ENCODE measurements around the gene RNF113B. TPM values are rescaled to one million over a fixed set of nuclear protein-coding genes. Genes with fewer than 3 reads are reported as not detected.
A peak's percentile ranks its signal among the peaks of the same experiment; 100 is the strongest.

RNF113B gene
- total RNA-seq, 2 experiments from 2014 or later = not detected

DNA sequence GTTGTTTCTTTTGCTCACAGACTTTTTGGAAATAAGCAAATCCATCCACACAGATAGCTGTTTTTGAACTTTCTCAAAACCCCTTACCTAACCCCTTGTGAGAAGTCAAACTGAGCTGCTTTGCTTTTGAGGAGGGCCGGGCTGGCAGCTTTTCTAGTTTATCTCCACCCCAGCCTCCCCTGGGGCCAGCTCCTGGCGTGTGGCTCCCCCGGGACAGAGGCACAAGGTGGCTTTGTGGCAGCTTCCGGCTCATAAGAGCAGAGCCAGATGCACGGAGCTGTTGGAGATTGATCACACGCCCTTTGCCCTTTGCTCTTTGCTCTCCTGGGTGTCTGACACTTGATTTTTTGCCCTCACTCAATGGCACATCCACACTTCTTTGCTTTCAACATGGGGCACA lies 24.9 kb upstream of the RNF113B start:
- H3K79me2 ChIP-seq (ENCODE audit: insufficient read depth, low read depth, low read length) = no peaks in the 10 kb centered on the region
- H3K4me3 ChIP-seq (ENCODE audit: low read depth, low read length, poor library complexity, severe bottlenecking) = no peak overlapping the region
- POLR2A ChIA-PET = no interaction called here
- no peaks in the 10 kb centered on the region for H3K36me3 ChIP-seq (ENCODE audit: insufficient read depth, low read length)
- H3K9me2 ChIP-seq (ENCODE audit: insufficient read depth, low read length) = no peaks in the 10 kb centered on the region
- H2AFZ ChIP-seq (ENCODE audit: low read length) = no peak overlapping the region
- no peaks in the 10 kb centered on the region for H3K9me3 ChIP-seq (ENCODE audit: low read length)
- intact Hi-C loops (cut with micrococcal nuclease; ENCODE audit: unreplicated experiment) = no loop called here
- CTCF ChIA-PET (ENCODE audit: unreplicated experiment) = no interaction called here
- no peak overlapping the region for H3K27ac ChIP-seq (ENCODE audit: low read depth, low read length, poor library complexity, severe bottlenecking)
- TF ChIP-seq, protein P1, sequence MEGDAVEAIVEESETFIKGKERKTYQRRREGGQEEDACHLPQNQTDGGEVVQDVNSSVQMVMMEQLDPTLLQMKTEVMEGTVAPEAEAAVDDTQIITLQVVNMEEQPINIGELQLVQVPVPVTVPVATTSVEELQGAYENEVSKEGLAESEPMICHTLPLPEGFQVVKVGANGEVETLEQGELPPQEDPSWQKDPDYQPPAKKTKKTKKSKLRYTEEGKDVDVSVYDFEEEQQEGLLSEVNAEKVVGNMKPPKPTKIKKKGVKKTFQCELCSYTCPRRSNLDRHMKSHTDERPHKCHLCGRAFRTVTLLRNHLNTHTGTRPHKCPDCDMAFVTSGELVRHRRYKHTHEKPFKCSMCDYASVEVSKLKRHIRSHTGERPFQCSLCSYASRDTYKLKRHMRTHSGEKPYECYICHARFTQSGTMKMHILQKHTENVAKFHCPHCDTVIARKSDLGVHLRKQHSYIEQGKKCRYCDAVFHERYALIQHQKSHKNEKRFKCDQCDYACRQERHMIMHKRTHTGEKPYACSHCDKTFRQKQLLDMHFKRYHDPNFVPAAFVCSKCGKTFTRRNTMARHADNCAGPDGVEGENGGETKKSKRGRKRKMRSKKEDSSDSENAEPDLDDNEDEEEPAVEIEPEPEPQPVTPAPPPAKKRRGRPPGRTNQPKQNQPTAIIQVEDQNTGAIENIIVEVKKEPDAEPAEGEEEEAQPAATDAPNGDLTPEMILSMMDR (conservative IDR thresholded peaks at IDR 0.05; ENCODE audit: low read length) = no peak
- TF ChIP-seq EZH2phosphoT487 (IDR thresholded peaks at IDR 0.05; ENCODE audit: borderline replicate concordance, low read depth, low read length) = no peak
- BruUV-seq (replicated peaks) = no TSS peak
- DNase-seq (ENCODE audit: low spot score) = peak; percentile 34
- no peaks in the 10 kb centered on the region for H4K20me1 ChIP-seq (ENCODE audit: insufficient read depth, low read length)
- H3K4me1 ChIP-seq (ENCODE audit: insufficient read depth, low read length, poor library complexity, severe bottlenecking) = no peaks in the 10 kb centered on the region
- H3K4me2 ChIP-seq (ENCODE audit: low read length) = 0 out of 2 replicates have a peak overlapping the region, but pooled peaks have one; percentile 5

DNA sequence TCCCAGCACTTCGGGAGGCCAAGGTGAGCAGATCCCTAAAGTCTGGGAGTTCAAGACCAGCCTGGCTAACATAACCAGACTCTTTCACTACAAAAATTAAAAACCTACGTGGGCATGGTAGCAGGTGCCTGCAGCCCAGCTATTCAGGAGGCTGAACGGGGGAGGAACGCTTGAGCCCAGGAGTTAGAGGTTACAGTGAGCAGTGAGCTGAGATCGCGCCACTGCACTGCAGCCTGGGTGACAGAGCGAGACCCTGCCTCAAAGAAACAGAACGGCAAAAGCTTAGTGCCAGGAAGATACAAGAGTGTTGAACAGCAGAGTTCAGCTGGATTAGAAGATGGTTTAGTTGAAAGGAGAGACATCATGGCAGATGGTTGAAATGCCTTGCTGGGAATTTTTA lies 24.1 kb upstream of the RNF113B start:
- Histone ChIP-seq H3K4me1 (ENCODE audit: insufficient read depth, low read length, poor library complexity, severe bottlenecking) (no peaks in the 10 kb centered on the region), H3K27ac (ENCODE audit: low read depth, low read length, poor library complexity, severe bottlenecking) (no peak overlapping the region), H3K9me3 (ENCODE audit: low read length) (no peaks in the 10 kb centered on the region), H3K36me3 (ENCODE audit: insufficient read depth, low read length) (no peaks in the 10 kb centered on the region), H3K9me2 (ENCODE audit: insufficient read depth, low read length) (no peaks in the 10 kb centered on the region), H2AFZ (ENCODE audit: low read length) (no peak overlapping the region), H3K4me2 (ENCODE audit: low read length) (no peak overlapping the region), H4K20me1 (ENCODE audit: insufficient read depth, low read length) (no peaks in the 10 kb centered on the region), H3K4me3 (ENCODE audit: low read depth, low read length, poor library complexity, severe bottlenecking) (no peak overlapping the region), H3K79me2 (ENCODE audit: insufficient read depth, low read depth, low read length) (no peaks in the 10 kb centered on the region)
- ChIA-PET CTCF (ENCODE audit: unreplicated experiment) (no interaction called here), POLR2A (interaction anchor here (0.6 kb wide), 1 partner anchor 1325 kb away, joined by 3 read pairs; no protein-coding TSS in a partner anchor)
- DNase-seq (ENCODE audit: low spot score) = no peak
- BruUV-seq (replicated peaks) = no TSS peak
- TF ChIP-seq, protein P1 (conservative IDR thresholded peaks at IDR 0.05; ENCODE audit: low read length) = no peak
- TF ChIP-seq EZH2phosphoT487 (IDR thresholded peaks at IDR 0.05; ENCODE audit: borderline replicate concordance, low read depth, low read length) = no peak
- intact Hi-C loops (cut with micrococcal nuclease; ENCODE audit: unreplicated experiment) = no loop called here

DNA sequence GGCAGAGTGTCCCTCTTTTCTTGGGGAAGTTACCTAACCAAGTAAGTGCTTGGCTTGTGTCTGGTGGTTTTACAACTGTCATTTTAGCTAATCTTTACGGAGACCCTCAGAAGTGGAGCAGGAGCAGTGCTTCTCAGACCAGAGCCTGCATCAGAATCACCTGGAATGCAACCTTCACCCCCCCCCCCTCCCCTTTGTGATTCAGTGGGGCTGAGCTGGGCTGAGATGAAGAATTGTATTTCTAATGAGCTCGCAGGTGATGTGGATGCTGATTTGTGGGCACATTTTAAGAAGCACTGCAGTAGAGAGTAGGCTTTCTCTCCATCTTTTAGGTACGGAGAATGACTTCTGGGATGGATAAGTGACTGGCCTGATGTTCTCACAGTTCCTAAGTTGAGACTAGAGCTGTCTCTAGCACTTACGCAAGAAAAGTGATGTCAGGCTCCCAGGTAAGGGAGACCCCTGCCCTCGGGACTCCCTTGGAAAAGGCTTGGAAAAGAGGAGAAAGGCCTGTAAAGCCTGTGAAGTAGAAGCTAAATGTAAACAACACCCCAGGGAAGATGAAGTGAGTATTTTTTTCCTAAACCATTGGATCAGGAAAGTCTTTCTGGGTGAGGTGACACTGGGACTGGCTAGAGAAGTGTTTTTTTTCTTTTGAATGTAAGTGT lies 23.3 kb upstream of the RNF113B start:
- intact Hi-C loops (cut with micrococcal nuclease; ENCODE audit: unreplicated experiment) = no loop called here
- ChIA-PET CTCF (ENCODE audit: unreplicated experiment) (no interaction called here), POLR2A (interaction anchor here (0.6 kb wide), 1 partner anchor 1324 kb away, joined by 3 read pairs; no protein-coding TSS in a partner anchor)
- Histone ChIP-seq H3K4me1 (ENCODE audit: insufficient read depth, low read length, poor library complexity, severe bottlenecking) (no peaks in the 10 kb centered on the region), H3K79me2 (ENCODE audit: insufficient read depth, low read depth, low read length) (no peaks in the 10 kb centered on the region), H3K36me3 (ENCODE audit: insufficient read depth, low read length) (no peaks in the 10 kb centered on the region), H2AFZ (ENCODE audit: low read length) (no peak overlapping the region), H3K9me3 (ENCODE audit: low read length) (no peaks in the 10 kb centered on the region), H3K4me3 (ENCODE audit: low read depth, low read length, poor library complexity, severe bottlenecking) (no peak overlapping the region), H3K9me2 (ENCODE audit: insufficient read depth, low read length) (no peaks in the 10 kb centered on the region), H3K4me2 (ENCODE audit: low read length) (no peak overlapping the region), H4K20me1 (ENCODE audit: insufficient read depth, low read length) (no peaks in the 10 kb centered on the region), H3K27ac (ENCODE audit: low read depth, low read length, poor library complexity, severe bottlenecking) (no peak overlapping the region)
- no peak for DNase-seq (ENCODE audit: low spot score)
- BruUV-seq (replicated peaks) = no TSS peak
- TF ChIP-seq EZH2phosphoT487 (IDR thresholded peaks at IDR 0.05; ENCODE audit: borderline replicate concordance, low read depth, low read length) = no peak
- TF ChIP-seq, protein P1 (conservative IDR thresholded peaks at IDR 0.05; ENCODE audit: low read length) = no peak

Measured in OCI-LY7 (cell line).